SK-N-SH (cell line): ENCODE data around the gene HS6ST3.

Experiments used
- EP300 ChIP-seq, 2 experiments: IDR thresholded peaks; 2 replicates each; pipeline versions ENCODE4 v1.4.0 to v1.6.1; 2012; ENCODE audit warnings: borderline replicate concordance in 1 of 2, low read depth in 1 of 2, low read length in 1 of 2
- EZH2phosphoT487 ChIP-seq: fragments of 200-600 bp; sonication (generic); IDR thresholded peaks from 2 replicates; pipeline ENCODE4 v1.6.1; 2017; ENCODE audit warnings: low read depth, mixed run types, mild to moderate bottlenecking, antibody characterized with exemption, moderate library complexity, borderline replicate concordance
- FOXJ3 ChIP-seq: sonication (generic); formaldehyde crosslinking; IDR thresholded peaks from 2 replicates; pipeline ENCODE4 v1.5.1; 2020; ENCODE audit warnings: mild to moderate bottlenecking, missing genetic modification reagents
- JUND ChIP-seq: IDR thresholded peaks from 2 replicates; pipeline ENCODE4 v1.4.0; 2012
- NFIC ChIP-seq: IDR thresholded peaks from 2 replicates; pipeline ENCODE4 v1.4.0; 2012; ENCODE audit warnings: borderline replicate concordance
- POLR2AphosphoS5 ChIP-seq: IDR thresholded peaks from 2 replicates; pipeline ENCODE4 v1.6.1; 2012; ENCODE audit warnings: low read depth, low read length
- RAD21 ChIP-seq: IDR thresholded peaks from 2 replicates; pipeline ENCODE4 v1.6.1; 2012; ENCODE audit warnings: mild to moderate bottlenecking, low read length
- RFX5 ChIP-seq: IDR thresholded peaks from 2 replicates; pipeline ENCODE4 v1.6.1; 2012; ENCODE audit warnings: mild to moderate bottlenecking, improper control_type of control experiment, low read length
- YY1 ChIP-seq: IDR thresholded peaks from 2 replicates; pipeline ENCODE4 v1.4.0; 2012; ENCODE audit warnings: low read depth, mild to moderate bottlenecking
- TF ChIP-seq, protein P1 (sequence below): fragments of 200-600 bp; sonication (generic); IDR thresholded peaks from 2 replicates; pipeline ENCODE4 v1.6.1; 2017; ENCODE audit warnings: antibody characterized with exemption, mild to moderate bottlenecking, moderate library complexity
- TF ChIP-seq, protein P2 (sequence below): IDR thresholded peaks from 2 replicates; pipeline ENCODE4 v1.6.1; 2012; ENCODE audit warnings: mild to moderate bottlenecking, low read depth, low read length, moderate library complexity
- TF ChIP-seq, protein P3 (sequence below): fragments of 150-350 bp; IDR thresholded peaks from 2 replicates; pipeline ENCODE4 v1.6.1; 2017; ENCODE audit warnings: antibody characterized with exemption, low read length, low read depth, borderline replicate concordance
- TF ChIP-seq, protein P4 (sequence below): IDR thresholded peaks from 2 replicates; pipeline ENCODE4 v1.4.0; 2012; ENCODE audit warnings: low read depth

DNA sequence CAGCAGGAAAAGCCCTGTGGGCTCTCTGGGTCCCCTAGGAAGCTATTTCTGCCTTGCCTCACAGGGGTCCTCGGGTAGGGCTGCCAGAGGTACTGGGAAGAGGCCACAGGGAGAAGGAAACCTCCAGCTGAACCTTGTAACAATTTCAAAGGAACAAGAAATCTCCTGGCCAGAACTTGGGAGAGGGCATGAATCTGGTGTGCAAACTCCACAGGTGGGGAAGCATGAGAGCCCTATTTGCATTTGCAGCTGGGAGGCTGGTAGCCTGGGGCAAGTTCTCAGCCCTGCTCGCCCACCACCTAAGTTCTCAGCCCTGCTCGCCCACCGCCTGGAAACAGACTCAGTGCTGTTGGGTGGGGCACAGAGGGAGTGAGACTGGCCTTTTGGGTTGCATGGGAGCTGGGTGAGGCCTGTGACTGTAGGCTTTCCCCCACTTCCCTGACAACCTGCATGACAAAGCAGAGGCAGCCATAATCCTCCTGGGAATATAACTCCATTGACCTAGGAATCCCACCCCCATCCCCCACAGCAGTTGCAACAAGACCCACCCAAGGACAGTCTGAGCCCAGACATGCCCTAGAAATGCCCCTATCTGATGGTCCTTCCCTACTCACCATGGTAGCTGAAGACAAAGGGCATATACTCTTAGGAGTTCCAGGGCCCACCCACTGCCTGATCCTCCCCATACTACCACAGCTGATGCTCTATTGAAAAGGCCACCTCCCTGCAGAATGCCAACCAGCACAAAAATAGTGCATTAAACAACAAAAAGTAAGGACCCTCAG is 48.4 kb upstream of the HS6ST3 start:
- TF ChIP-seq EZH2phosphoT487 (no peak), POLR2AphosphoS5 (no peak), RFX5 (no peak), JUND (no peak), YY1 (no peak), RAD21 (no peak), FOXJ3 (no peak), NFIC (no peak), EP300 (IDR thresholded peaks at IDR 0.05; ENCODE audit: borderline replicate concordance in 1 of 2, low read depth in 1 of 2, low read length in 1 of 2) (no peak)
- TF ChIP-seq, protein P1, sequence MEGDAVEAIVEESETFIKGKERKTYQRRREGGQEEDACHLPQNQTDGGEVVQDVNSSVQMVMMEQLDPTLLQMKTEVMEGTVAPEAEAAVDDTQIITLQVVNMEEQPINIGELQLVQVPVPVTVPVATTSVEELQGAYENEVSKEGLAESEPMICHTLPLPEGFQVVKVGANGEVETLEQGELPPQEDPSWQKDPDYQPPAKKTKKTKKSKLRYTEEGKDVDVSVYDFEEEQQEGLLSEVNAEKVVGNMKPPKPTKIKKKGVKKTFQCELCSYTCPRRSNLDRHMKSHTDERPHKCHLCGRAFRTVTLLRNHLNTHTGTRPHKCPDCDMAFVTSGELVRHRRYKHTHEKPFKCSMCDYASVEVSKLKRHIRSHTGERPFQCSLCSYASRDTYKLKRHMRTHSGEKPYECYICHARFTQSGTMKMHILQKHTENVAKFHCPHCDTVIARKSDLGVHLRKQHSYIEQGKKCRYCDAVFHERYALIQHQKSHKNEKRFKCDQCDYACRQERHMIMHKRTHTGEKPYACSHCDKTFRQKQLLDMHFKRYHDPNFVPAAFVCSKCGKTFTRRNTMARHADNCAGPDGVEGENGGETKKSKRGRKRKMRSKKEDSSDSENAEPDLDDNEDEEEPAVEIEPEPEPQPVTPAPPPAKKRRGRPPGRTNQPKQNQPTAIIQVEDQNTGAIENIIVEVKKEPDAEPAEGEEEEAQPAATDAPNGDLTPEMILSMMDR = no peak
- TF ChIP-seq, protein P2, sequence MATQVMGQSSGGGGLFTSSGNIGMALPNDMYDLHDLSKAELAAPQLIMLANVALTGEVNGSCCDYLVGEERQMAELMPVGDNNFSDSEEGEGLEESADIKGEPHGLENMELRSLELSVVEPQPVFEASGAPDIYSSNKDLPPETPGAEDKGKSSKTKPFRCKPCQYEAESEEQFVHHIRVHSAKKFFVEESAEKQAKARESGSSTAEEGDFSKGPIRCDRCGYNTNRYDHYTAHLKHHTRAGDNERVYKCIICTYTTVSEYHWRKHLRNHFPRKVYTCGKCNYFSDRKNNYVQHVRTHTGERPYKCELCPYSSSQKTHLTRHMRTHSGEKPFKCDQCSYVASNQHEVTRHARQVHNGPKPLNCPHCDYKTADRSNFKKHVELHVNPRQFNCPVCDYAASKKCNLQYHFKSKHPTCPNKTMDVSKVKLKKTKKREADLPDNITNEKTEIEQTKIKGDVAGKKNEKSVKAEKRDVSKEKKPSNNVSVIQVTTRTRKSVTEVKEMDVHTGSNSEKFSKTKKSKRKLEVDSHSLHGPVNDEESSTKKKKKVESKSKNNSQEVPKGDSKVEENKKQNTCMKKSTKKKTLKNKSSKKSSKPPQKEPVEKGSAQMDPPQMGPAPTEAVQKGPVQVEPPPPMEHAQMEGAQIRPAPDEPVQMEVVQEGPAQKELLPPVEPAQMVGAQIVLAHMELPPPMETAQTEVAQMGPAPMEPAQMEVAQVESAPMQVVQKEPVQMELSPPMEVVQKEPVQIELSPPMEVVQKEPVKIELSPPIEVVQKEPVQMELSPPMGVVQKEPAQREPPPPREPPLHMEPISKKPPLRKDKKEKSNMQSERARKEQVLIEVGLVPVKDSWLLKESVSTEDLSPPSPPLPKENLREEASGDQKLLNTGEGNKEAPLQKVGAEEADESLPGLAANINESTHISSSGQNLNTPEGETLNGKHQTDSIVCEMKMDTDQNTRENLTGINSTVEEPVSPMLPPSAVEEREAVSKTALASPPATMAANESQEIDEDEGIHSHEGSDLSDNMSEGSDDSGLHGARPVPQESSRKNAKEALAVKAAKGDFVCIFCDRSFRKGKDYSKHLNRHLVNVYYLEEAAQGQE = no peak
- TF ChIP-seq, protein P3, sequence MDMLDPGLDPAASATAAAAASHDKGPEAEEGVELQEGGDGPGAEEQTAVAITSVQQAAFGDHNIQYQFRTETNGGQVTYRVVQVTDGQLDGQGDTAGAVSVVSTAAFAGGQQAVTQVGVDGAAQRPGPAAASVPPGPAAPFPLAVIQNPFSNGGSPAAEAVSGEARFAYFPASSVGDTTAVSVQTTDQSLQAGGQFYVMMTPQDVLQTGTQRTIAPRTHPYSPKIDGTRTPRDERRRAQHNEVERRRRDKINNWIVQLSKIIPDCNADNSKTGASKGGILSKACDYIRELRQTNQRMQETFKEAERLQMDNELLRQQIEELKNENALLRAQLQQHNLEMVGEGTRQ = no peak
- TF ChIP-seq, protein P4, sequence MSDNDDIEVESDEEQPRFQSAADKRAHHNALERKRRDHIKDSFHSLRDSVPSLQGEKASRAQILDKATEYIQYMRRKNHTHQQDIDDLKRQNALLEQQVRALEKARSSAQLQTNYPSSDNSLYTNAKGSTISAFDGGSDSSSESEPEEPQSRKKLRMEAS = no peak
